GM10847 (cell line): ENCODE results near the gene SLAMF1.

Experiments
- POLR2A ChIP-seq: IDR thresholded peaks from 2 replicates; pipeline ENCODE4 v1.6.1; 2011; ENCODE audit not compliant: insufficient read length; ENCODE audit errors: extremely low read depth

Gene SLAMF1

GRCh38 chr1:160577671-160578070 is 69.2 kb downstream of the SLAMF1 start:
- TF ChIP-seq POLR2A: no peak

GRCh38 chr1:160576884-160577283 is 70.0 kb downstream of the SLAMF1 start:
- TF ChIP-seq POLR2A: no peak

GRCh38 chr1:160576390-160576789 is 70.5 kb downstream of the SLAMF1 start:
- no peak for TF ChIP-seq POLR2A

GRCh38 chr1:160575112-160575664 is 71.7 kb downstream of the SLAMF1 start:
- no peak for TF ChIP-seq POLR2A

- TF ChIP-seq POLR2A: no peak
These were observed 76.0 kb downstream of the SLAMF1 start for GRCh38 chr1:160570840-160571239.

- no peak for TF ChIP-seq POLR2A
These were observed 77.0 kb downstream of the SLAMF1 start for GRCh38 chr1:160569806-160570205.

- TF ChIP-seq POLR2A: no peak
These were observed 78.8 kb downstream of the SLAMF1 start for GRCh38 chr1:160567858-160568682.

- TF ChIP-seq POLR2A: no peak
These were observed 79.5 kb downstream of the SLAMF1 start for GRCh38 chr1:160567341-160567740.

- TF ChIP-seq POLR2A: no peak
These were observed 81.3 kb downstream of the SLAMF1 start for GRCh38 chr1:160565564-160565963.

GRCh38 chr1:160560806-160561205 is 86.0 kb downstream of the SLAMF1 start:
- TF ChIP-seq POLR2A: no peak

GRCh38 chr1:160560045-160560705 is 86.7 kb downstream of the SLAMF1 start:
- TF ChIP-seq POLR2A: no peak

GRCh38 chr1:160558660-160559380 is 88.0 kb downstream of the SLAMF1 start:
- no peak for TF ChIP-seq POLR2A
